HCT116 (cell line): Measurements from ENCODE around the gene MRPL21.

Experiments used
- EZH2 ChIP-seq: fragments of 200-600 bp; sonication (generic); IDR thresholded peaks from 2 replicates; pipeline ENCODE4 v1.6.1; 2017; ENCODE audit warnings: antibody characterized with exemption, mixed run types
- POLR2A ChIP-seq: IDR thresholded peaks from 2 replicates; pipeline ENCODE4 v1.7.0; 2011; ENCODE audit warnings: borderline replicate concordance; ENCODE audit not compliant: insufficient read depth, insufficient read length; ENCODE audit errors: extremely low read depth
- POLR2AphosphoS5 ChIP-seq: IDR thresholded peaks from 2 replicates; pipeline ENCODE4 v1.6.1; 2011; ENCODE audit warnings: mild to moderate bottlenecking, low read depth, low read length, moderate library complexity
- SIN3A ChIP-seq: IDR thresholded peaks from 2 replicates; pipeline ENCODE4 v1.6.1; 2012; ENCODE audit warnings: low read depth
- SRF ChIP-seq: IDR thresholded peaks from 2 replicates; pipeline ENCODE4 v1.6.1; 2012; ENCODE audit warnings: low read depth
- YY1 ChIP-seq: IDR thresholded peaks from 2 replicates; pipeline ENCODE4 v1.6.1; 2011; ENCODE audit warnings: low read length, low read depth, moderate library complexity, mild to moderate bottlenecking; ENCODE audit not compliant: insufficient replicate concordance; ENCODE audit errors: extremely low read depth
- ZNF274 ChIP-seq: fragments of 200-500 bp; sonication (Bioruptor generic); IDR thresholded peaks from 2 replicates; pipeline ENCODE4 v1.6.1; 2014; ENCODE audit warnings: mild to moderate bottlenecking, low read depth, low read length, inconsistent platforms
- TF ChIP-seq, protein P1 (sequence below), 3 experiments: fragments of 200-600 bp in 1 of 3; sonication (generic) in 1 of 3; IDR thresholded peaks in 2 of 3; conservative IDR thresholded peaks in 1 of 3; 2 replicates each; pipeline ENCODE4 v1.5.1; 2012 to 2017; ENCODE audit warnings: low read depth in 2 of 3, low read length in 2 of 3, antibody characterized with exemption in 1 of 3, borderline replicate concordance in 1 of 3, control low read depth in 1 of 3, mild to moderate bottlenecking in 1 of 3, mixed read lengths in 1 of 3, mixed run types in 1 of 3, moderate library complexity in 1 of 3; ENCODE audit not compliant: insufficient read depth in 1 of 3

DNA sequence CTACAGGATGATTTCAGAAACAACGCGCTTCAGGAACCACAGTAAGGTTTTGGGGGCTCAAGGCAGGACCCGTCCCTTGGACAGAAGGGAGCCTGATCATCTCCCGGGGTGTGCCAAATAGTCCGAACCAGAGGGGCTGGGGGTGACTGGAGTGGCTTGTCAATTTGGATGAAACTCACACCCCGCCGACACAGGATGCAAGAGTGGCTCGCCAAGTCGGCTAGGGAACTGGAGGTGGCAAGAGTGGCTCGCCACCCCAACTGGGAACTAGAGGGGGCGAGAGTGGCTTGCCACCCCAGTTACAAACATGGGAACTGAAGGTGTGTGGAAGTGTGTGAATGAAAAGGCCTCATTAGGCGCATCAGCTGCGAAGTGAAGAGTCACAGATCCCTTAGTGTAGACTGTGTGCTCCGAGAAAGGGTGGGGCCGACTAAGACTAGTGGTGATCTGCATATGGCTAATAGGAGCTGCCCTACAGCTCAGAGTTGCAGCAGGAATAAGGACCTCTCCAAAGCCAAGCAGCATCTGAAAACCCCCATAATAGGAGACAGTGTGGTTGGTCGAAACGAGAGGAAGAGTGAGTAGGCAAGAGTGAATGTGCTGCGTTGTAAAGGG is 35.3 kb downstream of the MRPL21 start:
- no peak for TF ChIP-seq ZNF274
- TF ChIP-seq POLR2A = no peak
- TF ChIP-seq, protein P1, sequence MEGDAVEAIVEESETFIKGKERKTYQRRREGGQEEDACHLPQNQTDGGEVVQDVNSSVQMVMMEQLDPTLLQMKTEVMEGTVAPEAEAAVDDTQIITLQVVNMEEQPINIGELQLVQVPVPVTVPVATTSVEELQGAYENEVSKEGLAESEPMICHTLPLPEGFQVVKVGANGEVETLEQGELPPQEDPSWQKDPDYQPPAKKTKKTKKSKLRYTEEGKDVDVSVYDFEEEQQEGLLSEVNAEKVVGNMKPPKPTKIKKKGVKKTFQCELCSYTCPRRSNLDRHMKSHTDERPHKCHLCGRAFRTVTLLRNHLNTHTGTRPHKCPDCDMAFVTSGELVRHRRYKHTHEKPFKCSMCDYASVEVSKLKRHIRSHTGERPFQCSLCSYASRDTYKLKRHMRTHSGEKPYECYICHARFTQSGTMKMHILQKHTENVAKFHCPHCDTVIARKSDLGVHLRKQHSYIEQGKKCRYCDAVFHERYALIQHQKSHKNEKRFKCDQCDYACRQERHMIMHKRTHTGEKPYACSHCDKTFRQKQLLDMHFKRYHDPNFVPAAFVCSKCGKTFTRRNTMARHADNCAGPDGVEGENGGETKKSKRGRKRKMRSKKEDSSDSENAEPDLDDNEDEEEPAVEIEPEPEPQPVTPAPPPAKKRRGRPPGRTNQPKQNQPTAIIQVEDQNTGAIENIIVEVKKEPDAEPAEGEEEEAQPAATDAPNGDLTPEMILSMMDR (IDR thresholded peaks at IDR 0.05 in 2 of 3, conservative IDR thresholded peaks at IDR 0.05 in 1 of 3; ENCODE audit: borderline replicate concordance in 1 of 3, insufficient read depth in 1 of 3, low read depth in 2 of 3, low read length in 2 of 3) = no peak
- TF ChIP-seq POLR2AphosphoS5 = no peak
- TF ChIP-seq EZH2 = no peak
- TF ChIP-seq SRF = no peak
- TF ChIP-seq YY1 = no peak
- TF ChIP-seq SIN3A = no peak
